Urothelium cell line (cell line): Measurements from ENCODE around the gene PPP1R3E.

Source experiments
- DNase-seq: peaks from one replicate; pipeline ENCODE4 v3.0.0; 2011; ENCODE audit warnings: low spot score, mixed read lengths
- FAIRE-seq: peaks from 2 replicates; lab custom pipeline; 2011; peaks lifted over from hg19 to GRCh38; lab: Jason Lieb, UNC

The PPP1R3E gene

DNA sequence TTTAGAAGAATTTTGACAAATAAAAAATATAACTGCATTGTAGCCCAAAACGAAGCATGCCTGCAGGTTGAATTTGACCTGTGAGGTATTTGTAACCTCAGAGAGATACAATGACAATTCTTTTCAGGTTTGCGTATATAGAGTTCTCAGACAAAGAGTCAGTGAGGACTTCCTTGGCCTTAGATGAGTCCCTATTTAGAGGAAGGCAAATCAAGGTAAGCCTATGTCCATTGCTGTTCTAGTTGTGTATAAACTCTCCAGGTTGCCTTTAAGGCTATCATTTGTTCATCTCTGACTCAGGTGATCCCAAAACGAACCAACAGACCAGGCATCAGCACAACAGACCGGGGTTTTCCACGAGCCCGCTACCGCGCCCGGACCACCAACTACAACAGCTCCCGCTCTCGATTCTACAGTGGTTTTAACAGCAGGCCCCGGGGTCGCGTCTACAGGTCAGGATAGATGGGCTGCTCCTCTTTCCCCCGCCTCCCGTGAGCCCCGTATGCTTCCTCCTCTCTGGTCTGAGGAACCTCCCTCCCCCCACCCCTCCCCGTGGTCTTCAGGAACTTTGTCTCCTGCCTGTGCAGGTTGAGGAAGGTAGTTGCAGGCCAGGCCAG, 21.3 kb upstream of the PPP1R3E start:
- FAIRE-seq (no peak), DNase-seq (no peak)

DNA sequence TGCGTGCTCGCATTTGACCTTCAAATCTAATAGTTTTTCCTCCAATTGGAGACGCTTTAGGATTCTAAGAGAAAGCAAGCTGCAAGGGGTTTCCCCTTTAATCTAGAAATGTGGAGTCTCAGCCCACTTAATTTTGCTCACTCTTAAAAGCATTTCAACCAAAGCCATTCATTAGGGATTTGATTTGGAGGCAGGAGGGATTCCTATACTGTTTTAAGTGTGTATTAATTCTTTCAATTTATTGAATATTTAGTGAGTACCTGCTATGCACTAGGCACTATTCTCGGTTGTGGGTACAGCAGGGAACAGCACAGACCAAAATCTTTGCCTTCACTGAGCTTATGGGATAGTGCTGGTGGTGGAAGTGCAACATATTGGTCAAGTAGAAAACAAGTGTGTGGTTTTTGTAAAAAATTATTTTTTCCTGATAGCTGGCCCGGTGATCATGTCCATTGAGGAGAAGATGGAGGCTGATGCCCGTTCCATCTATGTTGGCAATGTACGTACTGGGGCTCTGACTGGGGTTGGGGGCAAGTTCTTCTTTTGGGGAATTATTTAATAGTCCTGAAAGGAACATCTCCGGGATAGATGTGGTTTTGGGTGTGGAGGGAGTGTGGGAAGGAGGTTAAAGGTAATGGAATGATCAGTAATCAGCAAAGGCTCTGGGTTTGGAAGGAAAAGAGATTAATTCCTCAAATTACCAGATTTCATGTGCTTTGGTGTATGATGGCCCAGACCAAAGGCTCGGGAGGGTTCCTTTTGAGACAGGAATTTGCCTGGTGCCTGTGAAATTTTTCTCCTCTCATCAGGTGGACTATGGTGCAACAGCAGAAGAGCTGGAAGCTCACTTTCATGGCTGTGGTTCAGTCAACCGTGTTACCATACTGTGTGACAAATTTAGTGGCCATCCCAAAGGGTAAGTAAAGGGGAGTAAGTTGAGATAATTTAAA, 20.2 kb upstream of the PPP1R3E start:
- FAIRE-seq (no peak), DNase-seq (no peak)

DNA sequence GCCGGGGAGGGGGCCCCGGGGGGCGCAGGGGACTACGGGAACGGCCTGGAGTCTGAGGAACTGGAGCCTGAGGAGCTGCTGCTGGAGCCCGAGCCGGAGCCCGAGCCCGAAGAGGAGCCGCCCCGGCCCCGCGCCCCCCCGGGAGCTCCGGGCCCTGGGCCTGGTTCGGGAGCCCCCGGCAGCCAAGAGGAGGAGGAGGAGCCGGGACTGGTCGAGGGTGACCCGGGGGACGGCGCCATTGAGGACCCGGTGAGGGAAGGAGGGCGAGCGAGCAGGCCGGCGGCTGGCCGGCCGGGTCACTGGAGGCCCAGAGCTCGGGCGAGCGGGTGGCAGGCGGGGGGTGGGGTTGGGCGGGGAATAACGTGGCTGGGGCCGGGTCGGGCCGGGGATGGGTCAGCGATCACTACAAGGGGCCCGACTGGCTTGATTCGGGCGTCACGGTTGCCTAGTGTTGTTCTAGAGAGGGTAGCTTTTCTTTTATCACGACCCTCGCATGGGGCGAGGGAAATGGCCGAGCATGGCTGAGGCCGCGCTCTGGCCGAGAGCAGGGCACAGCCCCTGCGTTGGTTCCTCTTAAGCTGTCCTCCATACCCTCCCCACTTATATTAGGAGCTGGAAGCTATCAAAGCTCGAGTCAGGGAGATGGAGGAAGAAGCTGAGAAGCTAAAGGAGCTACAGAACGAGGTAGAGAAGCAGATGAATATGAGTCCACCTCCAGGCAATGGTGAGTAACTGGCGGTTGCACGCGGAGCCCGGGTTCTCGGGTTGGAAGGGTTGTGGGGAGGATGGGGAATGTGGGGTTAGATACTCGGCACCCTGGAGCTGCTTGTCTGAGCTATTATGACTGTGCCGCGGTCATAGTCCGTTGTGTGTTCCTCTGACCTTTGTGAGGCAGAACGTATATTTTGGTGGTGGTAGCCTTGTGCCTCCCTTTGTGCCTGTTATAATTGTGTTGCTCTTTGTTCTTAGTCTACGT, 19.2 kb upstream of the PPP1R3E start:
- peak; percentile 58 for DNase-seq
- FAIRE-seq, result no peak

DNA sequence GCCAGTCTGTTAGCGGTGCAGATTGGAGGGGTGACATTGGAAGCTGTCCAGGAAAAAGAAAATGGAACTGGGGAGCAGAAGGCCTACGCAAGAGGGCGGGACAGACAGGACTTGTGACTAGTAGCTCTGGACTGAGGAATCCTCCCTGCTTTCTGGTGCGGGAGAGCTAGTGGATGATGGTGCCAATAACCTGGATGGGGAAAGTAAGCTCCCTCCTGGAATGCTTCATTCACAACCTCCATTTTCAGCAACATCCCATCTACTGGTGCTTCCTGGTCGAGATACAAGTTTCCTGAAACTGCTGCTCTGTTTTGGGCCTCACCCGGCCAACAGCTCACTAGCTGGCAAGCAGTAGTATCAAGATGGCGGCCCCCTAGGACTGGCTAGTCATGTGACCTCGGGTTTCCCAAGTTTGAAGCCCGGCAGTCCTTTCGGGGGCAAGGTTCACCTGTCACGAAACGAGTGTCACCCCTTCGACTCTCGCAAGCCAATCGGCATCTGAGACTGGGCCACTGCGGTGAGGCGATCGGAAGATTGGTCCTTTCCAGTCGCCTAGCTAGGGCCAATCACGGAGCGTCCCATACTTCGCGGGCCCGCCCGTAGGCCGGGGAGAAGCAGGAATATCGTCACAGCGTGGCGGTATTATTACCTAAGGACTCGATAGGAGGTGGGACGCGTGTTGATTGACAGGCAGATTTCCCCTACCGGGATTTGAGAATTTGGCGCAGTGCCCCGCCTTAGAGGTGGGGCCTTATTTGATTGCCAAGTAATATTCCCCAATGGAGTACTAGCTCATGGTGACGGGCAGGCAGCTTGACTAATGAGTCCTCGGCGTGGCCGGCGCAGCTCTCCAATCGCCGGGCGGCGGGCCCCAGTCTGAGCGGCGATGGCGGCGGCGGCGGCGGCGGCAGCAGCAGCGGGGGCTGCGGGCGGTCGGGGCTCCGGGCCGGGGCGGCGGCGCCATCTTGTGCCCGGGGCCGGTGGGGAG, 18.2 kb upstream of the PPP1R3E start, which contains the start of gene PABPN1:
TSS of gene PABPN1 (plus strand) at position 874 of the 988 bp plus-strand sequence. CDS start at position 887, 13 bp downstream.
- peak; percentile 9 for FAIRE-seq
- peak; percentile 97 for DNase-seq

DNA sequence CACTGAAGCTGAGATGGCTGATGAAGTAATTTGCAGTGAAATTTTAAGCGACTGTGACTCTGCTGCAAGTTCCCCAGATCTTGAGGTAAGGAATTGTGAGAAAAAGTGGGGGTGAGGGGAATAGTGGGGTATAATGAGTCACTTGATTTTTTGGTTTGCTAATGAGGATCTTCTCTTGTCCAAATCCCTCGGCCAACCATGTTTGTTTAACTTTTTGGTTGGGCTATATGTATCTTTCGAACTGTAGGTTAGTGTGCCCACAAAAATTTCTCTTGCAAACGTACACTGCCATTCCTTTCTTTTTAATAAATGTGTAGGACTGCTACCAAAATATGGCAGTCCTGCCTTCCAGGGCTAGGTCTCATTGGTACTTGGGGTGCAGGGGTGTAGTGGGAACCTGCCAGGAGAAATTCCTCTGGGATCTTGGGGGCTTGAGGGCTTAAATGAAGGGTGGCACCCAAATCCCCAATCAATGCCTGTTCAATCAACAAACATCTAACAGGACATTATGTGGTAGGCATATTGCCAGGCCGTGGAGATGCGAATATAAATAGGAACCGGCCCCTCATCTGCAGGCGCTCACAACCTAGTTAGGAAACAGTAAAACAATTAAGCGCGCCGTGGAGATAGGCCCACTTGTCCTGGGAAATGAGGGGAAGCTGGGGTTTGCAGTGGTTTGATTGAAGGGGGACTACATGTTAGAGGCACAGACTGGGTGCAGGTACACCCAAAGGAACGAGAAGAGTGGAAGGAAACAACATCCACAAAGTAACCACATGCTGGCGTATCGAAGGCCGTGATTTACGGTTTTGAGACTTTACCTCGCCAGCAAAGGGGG, 17.3 kb upstream of the PPP1R3E start:
- DNase-seq (no peak), FAIRE-seq (no peak)

DNA sequence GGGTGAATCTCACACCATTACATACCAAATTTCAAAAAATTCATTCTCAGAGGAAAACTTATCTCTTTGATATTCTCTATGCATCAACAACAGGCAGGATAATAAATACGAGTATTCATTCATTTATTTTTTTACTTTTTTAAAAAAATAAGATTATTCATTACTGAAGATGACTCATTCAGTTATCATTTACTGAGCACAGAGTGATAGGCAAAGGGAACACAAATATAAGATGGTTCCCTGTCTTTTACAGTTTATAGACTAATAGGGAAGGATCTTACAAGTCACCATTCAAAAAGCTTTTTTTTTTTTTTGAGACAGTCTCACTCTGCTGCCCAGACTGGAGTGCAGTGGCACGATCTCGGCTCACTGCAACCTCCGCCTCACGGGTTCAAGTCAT, 13.6 kb upstream of the PPP1R3E start:
- FAIRE-seq (no peak), DNase-seq (no peak)

DNA sequence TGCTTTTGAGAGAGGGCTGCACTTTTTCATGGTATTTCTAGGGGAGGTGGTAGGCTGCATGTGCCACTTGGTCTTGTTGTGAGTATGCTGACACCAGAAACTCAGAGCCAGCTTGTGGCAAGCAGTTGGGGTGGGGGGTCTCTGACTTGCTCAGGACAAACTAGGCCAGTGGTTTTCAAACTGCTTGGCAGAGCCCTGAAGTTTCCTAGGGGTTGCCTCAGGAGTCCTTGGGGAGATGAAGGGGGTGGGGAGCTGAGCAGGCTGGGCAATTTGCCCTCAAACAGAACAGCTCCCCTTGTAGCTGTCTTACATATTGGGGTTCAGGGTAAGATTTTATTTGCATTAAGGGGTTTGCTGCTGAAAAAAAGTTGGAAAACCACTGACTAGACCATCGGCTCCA, 7.9 kb upstream of the PPP1R3E start:
- no peak for FAIRE-seq
- DNase-seq, result no peak

DNA sequence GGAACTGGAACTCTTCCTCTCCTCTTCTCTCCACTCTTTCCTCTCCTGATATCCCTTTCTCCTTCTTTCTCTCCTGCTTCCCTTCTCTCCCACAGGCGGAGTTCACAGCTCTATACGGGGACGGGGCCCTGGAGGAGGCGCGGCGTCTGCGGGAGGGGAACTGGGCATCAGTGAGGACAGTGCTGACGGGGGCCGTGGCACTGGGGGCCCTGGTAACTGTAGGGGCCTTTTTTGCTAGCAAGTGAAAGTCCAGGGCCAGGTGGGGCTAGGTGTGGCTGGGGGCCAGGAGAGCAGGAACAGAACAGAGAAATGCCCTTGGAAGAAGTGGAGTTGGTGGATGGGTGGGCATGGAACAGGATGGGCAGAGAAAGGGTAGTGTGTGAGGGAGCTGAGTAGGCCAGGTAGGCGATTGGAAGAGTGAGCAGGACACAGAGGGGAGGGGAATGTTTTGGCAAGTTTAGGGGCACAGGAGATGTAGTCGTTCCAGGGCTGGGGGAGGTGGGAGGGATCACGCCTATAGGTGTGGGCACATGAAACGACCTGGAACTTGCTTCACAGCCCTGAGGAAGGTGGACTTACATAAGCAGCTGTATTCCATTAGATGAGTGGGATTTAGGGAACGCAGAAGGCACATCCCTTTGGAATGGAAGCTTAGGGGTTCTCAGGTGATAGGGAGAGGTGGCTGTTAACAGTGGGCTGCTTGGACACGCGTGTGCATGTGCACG, 6.2 kb upstream of the PPP1R3E start:
- DNase-seq (no peak), FAIRE-seq (no peak)

DNA sequence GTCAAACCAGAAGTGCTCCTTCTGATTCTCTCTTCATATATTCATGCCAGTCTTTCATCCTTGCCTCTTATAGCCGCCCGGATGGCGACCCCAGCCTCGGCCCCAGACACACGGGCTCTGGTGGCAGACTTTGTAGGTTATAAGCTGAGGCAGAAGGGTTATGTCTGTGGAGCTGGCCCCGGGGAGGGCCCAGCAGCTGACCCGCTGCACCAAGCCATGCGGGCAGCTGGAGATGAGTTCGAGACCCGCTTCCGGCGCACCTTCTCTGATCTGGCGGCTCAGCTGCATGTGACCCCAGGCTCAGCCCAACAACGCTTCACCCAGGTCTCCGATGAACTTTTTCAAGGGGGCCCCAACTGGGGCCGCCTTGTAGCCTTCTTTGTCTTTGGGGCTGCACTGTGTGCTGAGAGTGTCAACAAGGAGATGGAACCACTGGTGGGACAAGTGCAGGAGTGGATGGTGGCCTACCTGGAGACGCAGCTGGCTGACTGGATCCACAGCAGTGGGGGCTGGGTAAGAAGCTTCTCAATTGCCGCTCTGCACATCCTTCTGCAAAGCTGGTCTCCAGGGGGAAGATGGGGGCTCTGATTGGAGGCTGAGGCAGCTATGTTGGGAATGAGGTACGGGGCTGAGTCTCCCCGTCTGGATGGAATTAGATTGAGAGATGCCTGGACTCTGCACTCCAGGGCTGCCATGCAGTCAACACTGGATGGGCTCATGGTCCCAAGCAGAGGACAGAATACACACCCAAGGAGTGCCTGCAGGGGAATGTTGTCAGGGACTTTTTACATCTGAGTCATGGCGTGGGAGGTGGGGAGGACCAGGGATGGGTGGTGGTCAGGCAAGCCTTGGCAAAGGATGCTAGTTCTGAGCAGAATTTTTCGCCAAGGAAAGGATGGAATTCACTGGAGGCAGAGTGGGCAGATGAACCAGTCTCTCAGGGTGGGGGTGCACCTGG, 5.3 kb upstream of the PPP1R3E start:
- DNase-seq, result peak; percentile 25

DNA sequence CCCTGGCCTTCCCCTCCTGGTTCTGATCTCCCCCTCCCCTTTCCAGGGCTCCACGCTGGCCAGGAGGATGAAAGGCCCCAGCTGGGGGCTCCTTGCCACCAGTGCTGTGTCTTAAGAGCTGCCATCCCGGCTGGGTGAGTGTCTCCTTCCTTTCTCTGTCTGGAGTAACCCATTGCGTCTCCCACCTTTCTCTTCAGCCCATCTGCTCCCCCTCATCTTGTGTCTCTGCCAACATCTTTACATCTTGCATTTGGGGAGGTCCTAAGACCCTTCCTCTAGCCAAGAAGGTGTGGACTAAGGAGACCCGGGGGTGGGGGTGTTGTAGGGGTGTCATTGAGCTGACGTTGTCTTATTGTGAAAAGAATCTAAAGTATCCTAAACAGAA, 4.5 kb upstream of the PPP1R3E start:
- DNase-seq (no peak), FAIRE-seq (no peak)

More for the DNA sequence above, 5.3 kb upstream of the PPP1R3E start:
- FAIRE-seq, result no peak

DNA sequence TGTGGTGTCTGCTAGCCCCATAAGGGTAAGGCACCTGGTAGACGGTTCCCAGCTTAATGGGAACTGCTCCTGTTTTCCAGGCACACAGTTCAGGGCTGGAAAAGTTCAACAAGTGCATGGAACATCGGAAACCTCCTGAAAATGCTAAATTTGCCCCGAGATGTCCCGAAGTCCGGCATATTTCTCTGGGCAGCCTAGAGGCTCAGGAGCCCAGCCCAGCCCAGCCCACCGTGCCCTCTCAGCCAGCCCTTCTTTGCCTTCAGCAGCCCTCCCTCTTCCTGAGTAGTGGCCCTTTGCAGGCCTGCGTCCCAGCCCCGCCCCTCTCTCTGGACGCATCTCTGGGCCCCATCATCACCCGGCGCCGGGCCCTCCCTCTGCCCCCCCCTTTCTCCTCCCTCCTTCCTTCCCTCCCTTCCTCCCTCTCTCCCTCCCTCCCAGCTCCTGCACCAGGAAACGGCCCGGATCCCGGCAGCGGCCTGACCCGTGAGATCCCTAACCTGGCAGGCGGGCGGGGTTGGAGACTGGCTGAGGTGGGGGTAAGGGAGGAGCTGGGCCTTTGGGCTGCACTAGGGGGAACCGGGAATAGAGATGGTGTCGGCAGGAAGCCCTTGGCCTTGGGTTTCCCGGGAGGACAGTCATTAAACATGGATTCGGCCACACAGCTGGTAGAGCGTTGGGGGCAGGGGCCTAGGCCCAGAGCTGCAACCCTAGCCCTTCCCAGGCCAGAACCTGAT, 3.9 kb upstream of the PPP1R3E start, which contains the start of gene BCL2L2:
TSS of gene BCL2L2 (plus strand) at position 422 of the 734 bp plus-strand sequence. CDS start 935 bp downstream, outside the sequence.
- peak; percentile 48 for FAIRE-seq
- peak; percentile 83 for DNase-seq

DNA sequence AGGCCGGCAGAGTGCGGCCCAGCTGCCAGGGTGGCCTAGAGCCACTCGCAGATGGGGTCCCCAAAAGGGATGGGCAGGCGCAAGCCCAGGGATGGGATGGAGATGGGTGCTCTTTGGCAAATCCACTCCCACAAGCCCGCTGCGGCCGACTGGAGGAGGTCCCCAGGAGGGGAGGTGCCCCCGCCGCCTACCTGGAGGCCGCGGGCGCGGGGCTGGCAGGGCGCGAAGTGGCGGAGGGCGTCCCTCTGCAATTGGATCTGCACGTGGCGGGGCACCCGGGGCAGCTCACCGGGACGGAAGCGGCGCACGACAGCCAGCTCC, 730 bp downstream of the PPP1R3E start:
- no peak for DNase-seq
- FAIRE-seq, result no peak

DNA sequence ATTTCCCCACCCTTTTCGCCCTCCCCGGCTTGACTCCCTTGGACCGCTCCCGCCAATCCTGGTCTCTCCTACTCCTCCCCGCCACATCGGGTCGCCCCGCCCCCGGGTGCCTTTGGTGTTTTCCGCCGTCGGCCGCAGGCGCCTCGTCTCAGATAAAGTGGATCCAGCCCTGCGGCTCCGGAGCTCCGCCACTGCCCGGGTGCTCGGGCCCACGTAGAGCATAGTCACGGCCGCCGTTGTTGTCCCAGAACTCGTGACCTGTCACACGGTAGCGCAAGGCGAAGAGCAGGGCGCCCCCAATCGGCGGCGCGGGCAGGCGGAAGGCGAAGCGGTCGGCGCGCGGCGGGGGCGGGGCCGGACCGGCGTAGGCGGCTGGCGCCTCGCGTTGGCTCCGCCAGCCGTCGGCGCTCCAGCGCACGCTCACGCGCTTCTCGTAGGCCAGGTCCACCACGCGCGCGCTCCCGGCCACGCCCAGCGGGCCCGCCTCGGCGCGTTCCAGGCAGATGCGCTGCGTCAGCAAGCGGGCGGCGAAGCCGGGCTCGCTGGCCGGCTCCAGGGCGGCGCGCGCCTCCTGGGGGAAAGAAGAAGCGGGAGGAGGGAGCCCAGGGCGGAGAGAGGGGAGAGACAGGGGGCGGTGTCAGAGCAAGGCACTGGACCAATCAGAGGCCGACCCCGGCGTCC, 1.2 kb downstream of the PPP1R3E start:
- DNase-seq, result peak; percentile 97
- FAIRE-seq, result peak; percentile 13

DNA sequence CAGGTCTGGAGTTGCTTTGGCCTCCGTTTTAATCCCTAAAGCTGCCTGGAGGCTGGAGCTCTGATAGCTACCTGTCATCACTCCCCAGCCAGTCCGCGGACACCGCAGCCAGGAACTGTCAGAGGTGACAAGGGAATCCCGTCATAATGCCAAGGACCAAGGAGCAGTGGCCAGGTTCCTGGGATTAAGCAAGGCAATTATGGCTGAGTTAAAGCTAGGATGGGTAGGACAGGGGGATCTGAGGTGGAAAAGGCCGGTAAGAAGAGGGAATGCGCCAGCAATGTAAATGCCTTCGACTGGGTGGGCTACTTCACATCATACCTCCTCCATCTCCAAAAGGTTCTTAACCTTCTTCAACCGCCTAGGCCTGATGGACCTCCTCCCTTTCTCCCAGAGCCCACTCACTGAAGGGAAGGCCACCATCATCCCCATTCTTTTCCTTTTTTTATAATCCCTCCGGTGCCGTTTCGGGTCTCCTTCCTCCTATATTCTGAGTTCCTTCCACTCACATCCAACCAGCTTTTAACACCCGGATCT, 1.9 kb downstream of the PPP1R3E start:
- FAIRE-seq, result no peak
- peak; percentile 30 for DNase-seq

DNA sequence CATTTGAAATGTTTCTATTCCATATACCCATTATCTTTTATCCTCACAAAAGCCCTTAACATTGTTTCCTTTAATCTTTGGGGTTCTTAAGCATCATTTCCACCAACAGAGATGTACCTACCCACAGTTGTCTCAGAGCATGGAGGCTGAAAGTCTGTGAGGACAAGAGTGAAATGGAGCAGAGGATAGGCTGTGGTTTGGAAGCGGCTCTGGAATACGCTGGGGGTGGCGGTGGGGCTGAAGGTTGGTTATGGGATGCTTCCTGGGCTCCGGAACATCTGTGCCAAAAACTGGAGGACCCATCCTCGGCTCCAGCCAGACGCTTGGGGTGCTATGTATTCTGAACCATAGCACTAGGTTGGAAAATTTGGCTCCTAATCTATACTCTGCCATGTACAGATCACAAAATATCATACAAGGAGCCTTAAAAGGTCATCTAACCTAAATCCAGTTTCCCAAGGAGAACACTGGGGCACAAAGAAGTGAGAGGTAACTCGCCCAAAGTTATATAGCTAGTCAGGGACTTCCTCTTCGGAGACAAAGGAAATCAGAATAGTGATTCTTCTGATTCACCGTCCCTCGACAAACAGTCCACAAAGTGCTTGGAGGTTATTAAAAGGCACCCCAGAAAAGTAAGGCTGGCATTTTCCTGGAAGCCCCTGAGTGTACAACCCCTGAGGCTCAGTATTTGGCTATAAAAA, 2.5 kb downstream of the PPP1R3E start:
- DNase-seq (no peak), FAIRE-seq (no peak)
